ENCODE results near the gene F2R.

The F2R gene

DNA sequence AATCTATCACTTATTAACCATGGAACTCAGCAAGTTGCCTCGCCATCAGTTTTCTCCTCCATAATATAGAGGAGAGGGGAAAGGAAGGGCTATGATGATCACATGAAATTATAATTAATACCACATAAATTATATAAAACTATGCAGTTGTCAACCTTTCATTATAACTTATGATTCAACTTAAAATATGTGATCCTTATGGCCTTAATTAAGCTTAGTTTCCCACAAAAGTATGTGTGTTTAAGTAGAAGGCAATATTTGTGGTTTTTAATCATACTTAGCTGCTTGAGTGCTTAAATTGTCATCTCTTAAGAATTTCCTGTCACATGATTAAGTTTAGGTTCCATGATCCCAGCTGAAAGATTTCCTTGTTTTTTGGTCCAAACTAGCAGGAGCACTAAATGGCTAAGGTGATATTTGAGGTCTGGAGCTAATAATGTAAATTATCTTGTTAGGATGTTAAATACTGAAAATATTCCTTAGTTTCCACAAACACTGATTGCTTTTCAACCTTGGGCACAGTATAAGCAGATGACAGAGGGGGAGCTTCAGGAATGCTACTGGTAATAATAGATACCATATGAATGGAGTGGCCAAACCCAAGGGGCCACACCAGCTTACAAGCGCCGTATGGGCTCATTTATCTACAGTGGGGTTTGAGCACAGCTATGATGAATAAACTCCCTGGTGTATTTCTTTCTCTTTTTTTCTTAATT, 26.4 kb upstream of the F2R start:
- in situ Hi-C loops (cut with MboI; ENCODE audit: low pct_unique_long_range_greater_than_20kb, low sequenced_read_pairs): no loop called here
- DNase-seq: no peak

DNA sequence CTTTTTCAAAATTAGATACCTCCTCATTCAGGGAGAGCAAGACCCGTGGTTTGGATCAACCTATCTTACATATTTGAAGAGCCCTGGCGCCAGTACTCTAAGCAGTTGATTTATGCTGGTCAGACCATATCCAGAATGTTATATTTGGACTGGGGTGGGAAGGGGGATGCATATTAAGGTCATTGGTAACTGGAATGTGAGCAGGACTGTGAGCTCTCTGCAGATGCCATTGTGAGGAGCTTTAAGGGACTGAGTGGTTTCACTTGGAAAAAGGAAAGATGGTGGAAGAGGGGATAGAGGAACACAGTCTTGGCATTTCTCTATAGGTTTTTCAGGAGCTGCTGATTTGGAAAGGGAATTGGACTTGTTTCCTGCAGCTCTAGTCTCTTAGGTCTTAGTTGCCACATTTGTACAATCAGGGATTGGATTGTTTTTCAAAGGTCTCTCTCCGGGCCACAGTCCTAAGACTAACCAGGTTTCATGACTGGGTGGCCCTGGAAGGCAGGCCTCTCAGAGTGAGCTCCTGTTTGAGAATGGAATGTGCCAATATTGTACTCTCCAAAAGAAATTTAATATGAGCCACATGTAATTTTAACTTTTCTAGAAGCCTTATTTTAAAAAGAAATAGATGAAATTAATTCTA, 25.8 kb upstream of the F2R start:
- in situ Hi-C loops (cut with MboI; ENCODE audit: low pct_unique_long_range_greater_than_20kb, low sequenced_read_pairs): no loop called here
- no peak for DNase-seq

DNA sequence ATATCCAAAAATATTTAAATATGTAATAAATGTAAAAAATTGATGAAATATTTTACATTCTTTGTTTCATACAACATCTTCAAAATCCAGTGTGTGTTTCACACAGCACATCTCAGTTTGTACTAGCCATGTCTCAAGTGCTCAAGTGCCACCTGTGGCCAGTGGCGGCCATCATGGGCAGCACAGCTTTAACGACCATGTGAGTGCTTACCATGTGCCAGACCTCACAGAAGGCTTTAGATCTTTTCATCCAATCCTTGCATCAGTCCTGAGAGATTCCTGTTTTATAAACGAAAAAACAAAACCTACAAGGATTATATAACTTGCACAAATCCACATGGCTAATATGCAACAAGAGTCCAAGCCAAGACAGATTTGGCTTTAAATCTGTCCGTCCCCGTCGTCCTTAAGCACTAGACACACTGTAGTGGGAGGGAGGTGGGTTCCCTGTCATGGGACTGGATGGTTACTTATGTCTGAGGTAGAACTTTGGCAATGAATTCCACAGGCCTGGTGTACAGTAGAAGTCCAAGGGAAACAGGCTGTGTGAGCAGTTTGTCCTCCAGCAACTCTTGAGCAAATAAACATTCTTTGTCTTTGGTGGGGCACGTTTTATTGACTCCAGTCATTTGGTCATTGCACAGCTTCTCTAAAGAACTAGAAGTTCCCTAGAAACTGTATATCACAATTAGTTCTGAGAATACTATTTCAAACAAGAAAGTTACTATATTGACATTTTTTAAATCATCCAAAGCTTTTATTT, 25.0 kb upstream of the F2R start:
- DNase-seq: no peak
- in situ Hi-C loops (cut with MboI; ENCODE audit: low pct_unique_long_range_greater_than_20kb, low sequenced_read_pairs): no loop called here

DNA sequence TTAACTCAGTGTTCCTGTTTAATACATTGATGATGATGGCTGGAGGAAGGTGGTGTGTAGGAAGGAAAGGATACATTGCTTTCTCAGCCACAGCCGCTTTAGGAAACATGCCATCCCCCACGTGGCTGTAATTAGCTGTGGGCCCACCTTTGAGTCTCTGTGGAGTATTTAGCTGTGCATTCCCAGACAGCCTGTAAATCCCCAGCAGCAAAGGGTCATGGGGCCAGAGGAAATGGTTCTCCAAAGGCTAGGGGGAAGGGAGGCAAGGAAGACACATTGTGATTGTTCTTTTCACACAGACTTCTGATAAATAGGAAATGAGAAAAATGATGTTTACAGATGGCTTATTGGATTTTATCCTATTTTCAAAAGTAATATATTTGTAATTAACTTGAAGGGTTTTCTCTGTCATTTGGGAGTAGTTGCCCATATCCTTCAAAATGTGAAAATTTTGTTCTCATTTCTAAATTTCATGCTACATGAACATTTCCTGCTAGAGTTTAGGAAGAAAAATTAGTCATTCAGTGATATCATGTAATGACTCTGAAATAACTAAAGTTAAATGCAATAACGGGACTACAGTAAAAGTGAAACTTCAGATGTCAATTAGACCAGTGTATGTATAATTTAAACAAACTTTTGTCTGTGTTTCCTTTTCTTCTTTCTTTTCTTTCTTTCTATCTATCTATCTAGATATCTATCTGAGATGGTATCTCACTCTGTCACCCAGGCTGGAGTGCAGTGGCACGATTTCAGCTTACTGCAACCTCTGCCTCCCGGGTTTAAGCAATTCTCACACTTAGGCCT, 24.3 kb upstream of the F2R start:
- no peak for DNase-seq
- in situ Hi-C loops (cut with MboI; ENCODE audit: low pct_unique_long_range_greater_than_20kb, low sequenced_read_pairs): no loop called here

DNA sequence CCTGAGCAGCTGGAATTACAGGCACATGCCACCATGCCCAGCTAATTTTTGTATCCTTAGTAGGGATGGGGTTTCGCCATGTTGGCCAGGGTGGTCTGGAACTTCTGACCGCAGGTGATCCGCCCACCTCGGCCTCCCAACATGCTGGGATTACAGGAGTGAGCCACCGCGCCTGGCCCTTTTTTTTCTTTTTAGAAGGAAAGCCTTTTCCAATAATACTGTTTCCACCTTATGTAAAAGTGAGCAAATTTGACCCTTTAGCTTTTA, 23.7 kb upstream of the F2R start:
- in situ Hi-C loops (cut with MboI; ENCODE audit: low pct_unique_long_range_greater_than_20kb, low sequenced_read_pairs): no loop called here
- DNase-seq: no peak

DNA sequence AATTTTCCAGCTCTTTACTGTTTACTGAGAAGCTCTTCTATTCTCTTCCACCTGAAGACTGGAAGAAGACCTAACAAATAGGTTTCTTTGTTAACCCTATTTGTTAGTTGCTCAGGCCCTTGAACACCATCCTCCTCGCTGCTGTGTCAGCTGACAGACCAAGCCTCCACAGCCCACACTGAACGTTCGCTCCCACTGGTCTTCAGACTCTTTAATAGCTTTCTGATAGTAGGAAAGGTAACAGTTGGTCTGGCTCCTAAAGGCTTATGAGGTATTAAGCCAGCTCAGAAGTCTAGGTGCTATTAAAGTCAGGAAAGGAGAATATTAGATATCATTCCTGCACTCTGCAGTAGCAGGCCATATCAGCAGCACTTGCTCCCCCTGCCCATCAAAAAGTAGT, 23.3 kb upstream of the F2R start:
- in situ Hi-C loops (cut with MboI; ENCODE audit: low pct_unique_long_range_greater_than_20kb, low sequenced_read_pairs): no loop called here
- DNase-seq: no peak

DNA sequence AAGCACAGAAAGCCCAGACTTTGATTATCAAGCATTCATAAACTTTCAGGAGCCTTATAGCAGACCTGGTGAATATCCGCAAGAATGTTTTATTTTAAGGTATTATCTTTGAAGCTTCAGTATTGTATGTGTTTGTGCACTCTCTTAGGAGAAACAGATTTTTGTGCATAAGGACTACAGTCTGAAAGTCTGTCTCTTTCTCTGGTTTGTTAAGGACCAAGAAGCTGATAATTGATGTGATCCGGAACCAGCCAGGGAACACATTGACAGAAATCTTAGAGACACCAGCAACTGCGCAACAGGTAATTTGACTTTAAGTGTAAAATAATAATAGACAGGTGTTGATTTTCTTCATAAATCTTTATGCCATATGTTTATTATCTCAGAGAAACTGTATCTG, 22.8 kb upstream of the F2R start:
- in situ Hi-C loops (cut with MboI; ENCODE audit: low pct_unique_long_range_greater_than_20kb, low sequenced_read_pairs): no loop called here
- DNase-seq: no peak

DNA sequence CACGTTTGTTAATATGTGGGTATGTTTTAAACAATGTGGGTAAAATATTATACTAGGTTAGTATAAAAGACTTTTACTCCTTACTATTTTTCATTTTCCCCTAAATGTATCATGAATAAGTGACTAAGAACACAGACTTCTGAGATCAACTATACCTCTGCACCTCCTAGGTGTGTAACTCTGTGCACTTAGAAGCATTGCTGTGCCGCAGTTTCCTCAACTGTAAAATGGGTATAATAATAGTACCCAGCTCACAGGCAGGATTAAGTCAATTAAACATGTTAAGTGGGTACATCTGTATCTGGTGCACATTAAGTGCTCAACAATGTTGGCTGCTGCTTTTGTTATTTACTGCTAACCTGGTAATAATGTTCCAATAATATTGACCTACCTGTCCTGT, 21.6 kb upstream of the F2R start:
- in situ Hi-C loops (cut with MboI; ENCODE audit: low pct_unique_long_range_greater_than_20kb, low sequenced_read_pairs): no loop called here
- DNase-seq: no peak

DNA sequence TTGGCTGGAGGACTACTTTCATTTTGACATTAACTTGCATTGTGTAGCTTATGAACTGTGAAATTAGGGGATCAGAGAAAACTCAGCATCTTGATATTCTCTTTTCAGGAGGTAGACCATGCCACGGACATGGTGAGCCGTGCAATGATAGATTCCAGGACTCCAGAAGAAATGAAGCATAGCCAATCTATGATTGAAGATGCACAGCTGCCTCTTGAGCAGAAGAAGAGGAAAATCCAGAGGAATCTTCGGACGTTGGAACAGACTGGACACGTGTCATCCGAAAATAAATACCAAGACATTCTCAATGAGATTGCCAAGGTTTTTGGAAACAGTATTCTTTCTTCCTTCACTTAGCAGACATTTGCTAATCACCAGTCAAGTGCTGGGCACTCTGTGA, 20.6 kb upstream of the F2R start:
- no peak for DNase-seq
- in situ Hi-C loops (cut with MboI; ENCODE audit: low pct_unique_long_range_greater_than_20kb, low sequenced_read_pairs): no loop called here

DNA sequence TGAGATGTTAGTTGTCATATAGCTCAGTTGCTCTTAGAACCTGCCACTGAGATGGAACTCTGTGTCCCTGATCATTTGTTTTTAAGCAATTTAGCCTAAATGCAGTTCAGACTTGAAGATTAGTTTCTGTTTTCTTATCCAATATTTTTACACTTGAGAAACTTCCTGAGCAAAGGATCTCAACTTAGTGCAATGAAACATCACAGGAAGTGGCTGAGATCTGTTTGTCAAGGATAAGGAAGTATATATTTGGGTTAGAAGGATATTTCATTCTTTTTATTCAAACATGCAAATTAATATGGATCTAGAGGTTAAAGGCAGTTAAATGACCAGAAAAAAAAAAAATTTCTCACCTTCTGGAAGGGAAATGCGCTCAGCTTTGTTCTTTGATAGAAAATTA, 19.7 kb upstream of the F2R start:
- in situ Hi-C loops (cut with MboI; ENCODE audit: low pct_unique_long_range_greater_than_20kb, low sequenced_read_pairs): no loop called here
- DNase-seq: peak; percentile 47

DNA sequence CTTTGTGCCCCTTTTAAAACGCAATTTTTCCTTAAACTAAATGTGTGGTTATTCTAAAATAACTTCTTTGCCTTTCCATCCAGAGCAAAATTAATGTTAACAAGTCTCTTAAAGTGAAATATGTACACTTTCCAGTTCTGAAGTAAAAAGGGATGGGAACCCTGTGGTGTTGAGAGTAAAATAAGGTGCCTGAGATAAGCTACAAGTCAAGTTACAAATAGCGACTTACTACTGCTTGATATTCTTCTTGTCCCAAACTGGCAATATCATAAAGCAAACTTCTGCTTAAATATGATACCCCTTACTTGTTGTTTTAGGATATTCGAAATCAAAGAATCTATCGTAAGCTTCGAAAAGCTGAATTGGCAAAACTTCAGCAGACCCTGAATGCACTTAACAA, 18.3 kb upstream of the F2R start:
- no peak for DNase-seq
- in situ Hi-C loops (cut with MboI; ENCODE audit: low pct_unique_long_range_greater_than_20kb, low sequenced_read_pairs): no loop called here

DNA sequence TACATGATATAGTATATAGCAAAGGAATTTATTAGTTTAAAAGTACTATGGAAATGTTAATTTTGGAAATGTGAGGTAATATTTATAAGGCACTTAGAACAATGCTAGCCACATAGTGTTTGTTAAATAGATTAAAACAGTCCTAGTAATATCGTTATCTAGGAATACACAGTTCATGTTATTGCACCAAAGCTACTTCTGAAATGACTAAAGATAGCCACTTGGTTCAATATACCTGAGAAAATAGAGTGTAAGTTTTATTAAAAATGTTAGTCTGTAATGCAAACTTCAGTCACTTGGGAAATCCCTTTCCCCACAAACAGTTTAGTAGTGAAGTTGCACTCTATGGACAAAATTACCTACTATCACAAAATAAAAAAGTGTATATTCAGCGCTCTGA, 15.4 kb upstream of the F2R start:
- DNase-seq: no peak
- in situ Hi-C loops (cut with MboI; ENCODE audit: low pct_unique_long_range_greater_than_20kb, low sequenced_read_pairs): no loop called here

DNA sequence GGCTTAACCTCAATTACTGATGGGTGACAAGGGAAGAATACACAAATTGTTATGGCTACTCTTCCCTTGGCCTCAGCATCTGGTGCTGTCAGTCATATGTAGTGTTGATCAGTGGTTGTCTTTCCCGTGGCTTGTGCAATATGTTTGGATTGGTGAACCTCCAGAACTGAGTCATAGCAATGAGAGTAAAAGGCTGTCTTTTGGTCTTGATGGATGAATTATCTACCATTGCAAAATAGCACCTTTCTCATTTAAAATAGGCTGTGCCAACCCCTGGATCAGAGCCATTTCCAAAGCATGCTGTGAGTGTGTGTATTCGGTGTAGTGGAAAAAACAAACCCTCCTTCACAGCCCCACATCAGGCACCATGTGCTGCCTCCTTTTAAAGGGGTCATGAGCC, 14.6 kb upstream of the F2R start:
- in situ Hi-C loops (cut with MboI; ENCODE audit: low pct_unique_long_range_greater_than_20kb, low sequenced_read_pairs): no loop called here

DNA sequence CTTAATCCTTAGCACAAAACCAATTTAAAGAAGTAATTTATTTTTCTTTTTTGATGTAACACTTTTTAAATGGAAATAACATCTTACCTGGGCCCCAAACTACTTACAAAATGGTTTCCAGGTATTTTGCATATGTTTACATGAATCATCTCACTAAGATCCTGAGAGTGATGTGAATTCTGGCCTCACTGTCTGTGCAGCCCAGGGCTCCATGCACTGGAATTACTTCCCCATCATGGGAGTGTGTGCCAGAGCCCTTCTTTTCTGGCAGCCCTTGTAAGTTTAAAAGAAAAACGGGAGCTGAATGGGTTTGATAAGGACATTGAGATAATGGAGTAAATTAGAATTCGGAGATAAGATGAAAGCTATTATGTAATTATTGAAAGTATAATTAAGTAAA, 12.2 kb upstream of the F2R start:
- DNase-seq: no peak
- in situ Hi-C loops (cut with MboI; ENCODE audit: low pct_unique_long_range_greater_than_20kb, low sequenced_read_pairs): no loop called here

More for the DNA sequence above, 14.6 kb upstream of the F2R start:
- no peak for DNase-seq

DNA sequence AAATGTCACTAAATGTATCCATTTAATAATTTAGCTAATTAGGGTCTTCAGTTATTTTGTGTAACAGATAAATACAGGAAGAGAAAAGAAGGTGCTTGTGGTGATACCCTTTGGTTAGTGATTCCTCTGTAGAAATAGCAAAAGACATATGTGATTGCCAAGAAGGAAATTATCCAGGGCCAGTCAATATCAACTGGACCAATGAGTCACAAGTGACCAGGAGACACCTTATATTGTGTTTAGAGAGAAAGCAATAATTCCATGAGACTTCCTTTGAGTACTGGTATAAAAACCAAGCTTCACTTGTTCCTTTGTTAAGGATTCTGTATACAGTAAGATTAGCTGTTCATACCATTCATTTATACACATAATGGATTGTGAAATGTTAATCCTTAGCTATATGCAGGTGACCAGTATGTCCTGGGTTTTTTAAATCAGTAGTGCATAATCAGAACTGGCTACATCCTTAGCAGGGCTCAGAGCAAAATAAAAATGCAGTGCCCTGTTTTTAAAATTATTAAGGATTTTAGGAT, 11.7 kb upstream of the F2R start:
- in situ Hi-C loops (cut with MboI; ENCODE audit: low pct_unique_long_range_greater_than_20kb, low sequenced_read_pairs): no loop called here
- DNase-seq: no peak

DNA sequence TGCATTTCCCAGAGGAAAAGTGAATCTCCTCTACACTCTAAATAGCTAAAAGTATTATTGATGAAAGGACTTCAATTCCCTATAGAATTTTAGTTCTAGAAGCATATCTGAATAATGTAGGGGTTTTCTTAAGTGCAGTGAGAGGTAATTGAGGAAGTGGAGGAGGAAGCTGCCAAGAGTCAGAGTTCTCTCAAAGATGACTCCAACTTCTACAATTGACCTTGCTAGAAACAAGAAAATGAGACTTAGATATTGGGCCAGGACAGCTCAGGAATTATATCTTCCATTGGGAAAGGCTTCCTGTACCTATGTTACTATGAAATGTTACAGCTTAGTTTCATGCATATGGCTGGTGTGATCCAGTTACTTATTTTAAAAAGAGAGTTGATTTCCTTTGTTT, 10.4 kb upstream of the F2R start:
- DNase-seq: peak; percentile 78
- in situ Hi-C loops (cut with MboI; ENCODE audit: low pct_unique_long_range_greater_than_20kb, low sequenced_read_pairs): no loop called here

DNA sequence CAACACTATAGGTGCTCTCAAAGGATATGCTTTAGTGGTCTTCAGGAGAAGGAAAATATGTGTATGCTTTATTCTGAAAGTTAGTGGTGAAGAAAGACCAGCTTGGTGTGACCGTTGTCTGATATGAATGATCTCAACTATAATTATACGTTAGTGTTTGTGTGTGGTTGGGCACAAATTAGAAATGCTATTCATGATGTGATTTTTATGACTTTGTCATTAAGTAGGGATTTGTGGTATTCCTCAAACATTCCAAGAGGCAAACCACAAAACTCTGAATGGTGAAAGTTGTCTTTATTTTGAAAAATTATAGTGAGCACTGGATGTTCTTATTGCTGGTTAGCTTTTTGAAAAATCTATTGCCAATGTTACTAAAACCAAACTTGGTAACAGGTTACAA, 6.2 kb upstream of the F2R start:
- in situ Hi-C loops (cut with MboI; ENCODE audit: low pct_unique_long_range_greater_than_20kb, low sequenced_read_pairs): no loop called here
- no peak for DNase-seq

DNA sequence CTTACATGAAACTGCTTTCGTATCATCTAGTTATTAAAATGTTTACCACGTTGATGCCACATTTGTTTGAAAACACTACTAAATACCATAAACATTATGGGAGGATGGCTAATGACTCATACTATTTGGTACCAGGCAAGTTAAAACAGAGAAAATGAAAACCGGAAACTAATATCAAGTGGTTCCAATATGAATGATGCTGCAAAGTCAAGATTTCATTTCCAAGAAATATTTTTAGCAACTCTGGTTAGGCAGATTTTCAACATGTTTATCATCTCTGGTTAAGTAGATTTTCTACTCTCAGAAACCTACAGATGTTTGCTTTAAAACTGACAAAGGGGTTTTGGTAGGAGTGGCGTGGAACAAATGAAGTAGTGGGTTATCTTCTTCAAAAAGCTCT, 4.9 kb upstream of the F2R start:
- in situ Hi-C loops (cut with MboI; ENCODE audit: low pct_unique_long_range_greater_than_20kb, low sequenced_read_pairs): no loop called here
- DNase-seq: no peak

DNA sequence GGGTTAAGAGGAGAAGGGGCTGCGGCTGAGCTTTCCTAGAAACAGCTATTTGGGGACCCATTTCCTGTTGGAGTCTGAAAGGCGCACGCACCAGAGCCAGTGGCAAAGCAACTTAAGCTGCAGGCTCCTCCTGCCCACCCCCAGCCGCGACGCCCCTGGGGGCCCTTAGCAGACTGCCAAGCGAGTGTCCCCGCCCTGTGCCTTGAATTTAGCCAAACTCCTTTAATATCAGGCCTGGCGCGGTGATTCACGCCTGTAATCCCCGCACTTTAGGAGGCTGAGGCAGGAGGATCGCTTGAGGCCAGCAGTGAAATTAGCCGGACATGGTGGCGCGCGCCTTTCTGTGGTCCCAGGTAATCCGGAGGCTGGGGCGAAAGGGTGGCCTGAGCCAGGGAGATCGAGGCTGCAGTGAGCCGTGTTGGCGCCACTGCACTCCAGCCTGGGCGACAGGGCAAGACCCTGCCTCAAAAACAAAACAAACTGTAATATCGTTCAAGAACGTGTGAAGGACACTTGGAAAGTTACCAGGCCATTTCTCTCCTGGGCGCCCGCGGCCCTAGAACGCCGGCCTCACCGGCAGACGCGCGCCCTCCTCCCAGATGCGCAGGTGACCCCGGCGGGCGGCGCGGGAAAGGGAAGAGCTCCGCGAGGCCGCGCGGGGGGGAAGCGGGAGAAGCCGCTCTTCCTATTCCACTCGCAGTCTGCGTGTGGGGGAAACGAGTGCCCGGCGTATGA, 1.0 kb upstream of the F2R start:
- peak; percentile 86 for DNase-seq
- in situ Hi-C loops (cut with MboI; ENCODE audit: low pct_unique_long_range_greater_than_20kb, low sequenced_read_pairs): no loop called here
